ENCODE measurements around the gene IYD.

- TF ChIP-seq EZH2 (IDR thresholded peaks at IDR 0.05; ENCODE audit: borderline replicate concordance, low read length) = no peak
- TF ChIP-seq CTCF (conservative IDR thresholded peaks at IDR 0.05 in 1 of 2, IDR thresholded peaks at IDR 0.05 in 1 of 2; ENCODE audit: extremely low read depth in 1 of 2, insufficient read depth in 1 of 2, low read depth in 1 of 2, low read length in 2 of 2) = no peak
These were observed 75.5 kb downstream of the IYD start for GRCh38 chr6:150444308-150444707.
